Vagina (tissue), 2 donors: ENCODE measurements around the gene PARVA. TPM values are rescaled to one million over a fixed set of nuclear protein-coding genes. Genes with fewer than 3 reads are reported as not detected.

Experiments
- DNase-seq, 2 donors: peaks; one replicate each; pipeline ENCODE4 v3.0.0-alpha.2; 2017; ENCODE audit errors: extremely low spot score in 2 of 2
- H3K27ac ChIP-seq: fragments of 200-600 bp; sonication (generic); one replicate; pipeline ENCODE4 v1.5.1; 2019
- H3K27me3 ChIP-seq: fragments of 200-600 bp; sonication (generic); one replicate; pipeline ENCODE4 v1.5.1; 2019
- H3K36me3 ChIP-seq, 2 donors: fragments of 200-600 bp; sonication (generic); one replicate each; pipeline ENCODE4 v1.5.1; 2017 to 2019
- H3K4me1 ChIP-seq: fragments of 200-600 bp; sonication (generic); one replicate; pipeline ENCODE4 v1.5.1; 2019
- H3K4me3 ChIP-seq, 2 donors: fragments of 200-600 bp; sonication (generic); 1 replicate in 1 of 2; 2 replicates in 1 of 2; pipeline ENCODE4 v1.5.1; 2016 to 2019
- H3K9me3 ChIP-seq: fragments of 200-600 bp; sonication (generic); one replicate; pipeline ENCODE4 v1.5.1; 2019
- CTCF ChIP-seq, 3 experiments: fragments of 450-650 bp in 2 of 3; fragments of 200-600 bp in 1 of 3; sonication (generic) in 1 of 3; IDR thresholded peaks; one replicate each; pipeline ENCODE4 v1.5.1; 2017 to 2019; ENCODE audit warnings: antibody characterized with exemption in 3 of 3, mild to moderate bottlenecking in 2 of 3, moderate library complexity in 2 of 3
- POLR2A ChIP-seq, 2 donors: fragments of 450-650 bp; IDR thresholded peaks; one replicate each; pipeline ENCODE4 v1.6.1; 2017; ENCODE audit warnings: antibody characterized with exemption in 2 of 2, mild to moderate bottlenecking in 2 of 2, moderate library complexity in 2 of 2
- POLR2AphosphoS5 ChIP-seq, 2 donors: sonication (generic); formaldehyde crosslinking; IDR thresholded peaks; one replicate each; pipeline ENCODE4 v1.9.0; 2017; ENCODE audit warnings: antibody characterized with exemption in 2 of 2, mild to moderate bottlenecking in 2 of 2, low read depth in 1 of 2; ENCODE audit not compliant: insufficient read depth in 1 of 2
- intact Hi-C: fragments of 100-400 bp; cut with DNase I; formaldehyde crosslinking; loops from one replicate; pipeline ENCODE4 v1.15.1; 2023
- total RNA-seq: library from RNA; depleted of rRNA; stranded (reverse); fragments of >200 nt; gene quantifications from one replicate; pipeline ENCODE4 v1.2.3, GENCODE V29; 2016

PARVA gene
- total RNA-seq, 1 donor from 2014 or later = 51.1 TPM

DNA sequence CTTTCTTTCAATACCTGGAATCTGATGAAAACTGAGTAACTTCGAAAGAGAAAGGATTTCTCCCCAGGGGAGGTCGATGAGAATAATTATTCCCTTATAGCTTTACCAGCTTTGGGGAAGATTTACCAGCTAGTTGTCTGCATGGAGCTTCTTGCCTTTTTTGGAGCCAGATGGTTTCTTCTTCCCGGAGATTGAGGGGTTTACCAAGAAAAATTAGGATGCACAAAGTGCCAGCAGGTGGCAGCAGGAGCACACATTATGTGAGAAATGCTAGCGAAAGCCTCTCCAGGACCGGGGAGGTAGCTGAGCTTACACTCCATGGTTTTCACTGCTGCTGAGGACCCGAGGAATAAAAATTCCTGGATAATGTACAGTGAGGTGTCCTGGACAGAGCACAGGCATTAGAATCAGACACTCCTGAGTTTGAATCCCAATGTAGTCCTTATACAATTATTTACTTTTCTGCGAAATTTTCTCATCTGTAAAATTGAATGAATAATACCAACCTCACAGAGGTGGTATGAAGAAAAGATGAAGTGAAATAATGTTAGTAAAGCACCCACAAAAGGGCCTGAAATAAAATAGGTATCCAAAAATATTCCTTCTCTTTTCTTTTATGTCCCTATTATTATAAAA is 46.0 kb upstream of the PARVA start:
- peaks cover 8% of the 10 kb centered on the region for H3K4me1 ChIP-seq
- H3K27me3 ChIP-seq = no peaks in the 10 kb centered on the region
- no peak for DNase-seq
- H3K9me3 ChIP-seq = no peaks in the 10 kb centered on the region
- intact Hi-C loops = loop anchor here (5.0 kb wide), 1 partner anchor 561 kb away; no protein-coding TSS in a partner anchor
- no peak overlapping the region for H3K27ac ChIP-seq
- no peaks in the 10 kb centered on the region for H3K36me3 ChIP-seq
- TF ChIP-seq CTCF (IDR thresholded peaks at IDR 0.05) (peak; percentile 76 to 94 (median 87)), POLR2A (IDR thresholded peaks at IDR 0.05) (no peak), POLR2AphosphoS5 (IDR thresholded peaks at IDR 0.05; ENCODE audit: insufficient read depth in 1 of 2, low read depth in 1 of 2) (peak in 1 of 2 donors; percentile 55)
- H3K4me3 ChIP-seq = no peak overlapping the region

DNA sequence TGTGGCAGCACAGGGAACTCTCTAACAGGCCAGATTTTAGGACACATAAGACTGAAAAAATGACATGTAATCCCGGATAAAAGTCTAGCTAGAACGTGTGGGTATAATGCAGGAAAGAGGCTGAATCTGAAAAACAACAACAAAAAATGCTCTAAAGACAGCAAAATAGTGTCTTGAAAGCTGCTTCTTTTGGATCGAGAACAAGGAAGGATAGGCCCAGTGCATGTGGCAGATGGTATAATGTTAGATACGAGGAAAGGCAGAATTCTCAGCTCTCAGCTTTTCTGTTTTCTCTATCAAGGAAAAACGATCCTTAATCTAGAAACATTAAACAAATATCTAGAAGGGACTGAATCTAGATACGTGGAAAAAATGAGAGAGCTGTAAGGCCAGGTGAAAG is 33.8 kb upstream of the PARVA start:
- H3K4me3 ChIP-seq = no peak overlapping the region
- H3K9me3 ChIP-seq = no peaks in the 10 kb centered on the region
- DNase-seq = no peak
- TF ChIP-seq POLR2AphosphoS5 (IDR thresholded peaks at IDR 0.05; ENCODE audit: insufficient read depth in 1 of 2, low read depth in 1 of 2) = no peak
- TF ChIP-seq CTCF (IDR thresholded peaks at IDR 0.05) = no peak
- no peak for TF ChIP-seq POLR2A (IDR thresholded peaks at IDR 0.05)
- no peak overlapping the region for H3K27ac ChIP-seq
- intact Hi-C loops = no loop called here
- no peaks in the 10 kb centered on the region for H3K4me1 ChIP-seq
- no peaks in the 10 kb centered on the region for H3K27me3 ChIP-seq
- H3K36me3 ChIP-seq = no peaks in the 10 kb centered on the region

- Histone ChIP-seq H3K27ac (no peak overlapping the region), H3K36me3 (no peaks in the 10 kb centered on the region), H3K4me3 (no peak overlapping the region), H3K27me3 (no peaks in the 10 kb centered on the region), H3K9me3 (no peaks in the 10 kb centered on the region), H3K4me1 (no peaks in the 10 kb centered on the region)
- no peak for DNase-seq
- TF ChIP-seq POLR2AphosphoS5 (IDR thresholded peaks at IDR 0.05; ENCODE audit: insufficient read depth in 1 of 2, low read depth in 1 of 2) = no peak
- TF ChIP-seq POLR2A (IDR thresholded peaks at IDR 0.05) = no peak
- no peak for TF ChIP-seq CTCF (IDR thresholded peaks at IDR 0.05)
- intact Hi-C loops = no loop called here
Observed at GRCh38 chr11:12353534-12353933, 23.8 kb upstream of the PARVA start.

- no peak for DNase-seq
- TF ChIP-seq CTCF (IDR thresholded peaks at IDR 0.05) (no peak), POLR2A (IDR thresholded peaks at IDR 0.05) (no peak), POLR2AphosphoS5 (IDR thresholded peaks at IDR 0.05; ENCODE audit: insufficient read depth in 1 of 2, low read depth in 1 of 2) (no peak)
- H3K9me3 ChIP-seq = no peaks in the 10 kb centered on the region
Observed at GRCh38 chr11:12354750-12355545, 22.4 kb upstream of the PARVA start.

More at GRCh38 chr11:12354750-12355545, 22.4 kb upstream of the PARVA start:
- no peak overlapping the region for H3K27ac ChIP-seq
- no peak overlapping the region for H3K4me3 ChIP-seq
- H3K4me1 ChIP-seq = no peaks in the 10 kb centered on the region
- no peaks in the 10 kb centered on the region for H3K27me3 ChIP-seq
- no peaks in the 10 kb centered on the region for H3K36me3 ChIP-seq
- intact Hi-C loops = no loop called here
